ENCODE data around the gene SSPN.

SSPN gene

DNA sequence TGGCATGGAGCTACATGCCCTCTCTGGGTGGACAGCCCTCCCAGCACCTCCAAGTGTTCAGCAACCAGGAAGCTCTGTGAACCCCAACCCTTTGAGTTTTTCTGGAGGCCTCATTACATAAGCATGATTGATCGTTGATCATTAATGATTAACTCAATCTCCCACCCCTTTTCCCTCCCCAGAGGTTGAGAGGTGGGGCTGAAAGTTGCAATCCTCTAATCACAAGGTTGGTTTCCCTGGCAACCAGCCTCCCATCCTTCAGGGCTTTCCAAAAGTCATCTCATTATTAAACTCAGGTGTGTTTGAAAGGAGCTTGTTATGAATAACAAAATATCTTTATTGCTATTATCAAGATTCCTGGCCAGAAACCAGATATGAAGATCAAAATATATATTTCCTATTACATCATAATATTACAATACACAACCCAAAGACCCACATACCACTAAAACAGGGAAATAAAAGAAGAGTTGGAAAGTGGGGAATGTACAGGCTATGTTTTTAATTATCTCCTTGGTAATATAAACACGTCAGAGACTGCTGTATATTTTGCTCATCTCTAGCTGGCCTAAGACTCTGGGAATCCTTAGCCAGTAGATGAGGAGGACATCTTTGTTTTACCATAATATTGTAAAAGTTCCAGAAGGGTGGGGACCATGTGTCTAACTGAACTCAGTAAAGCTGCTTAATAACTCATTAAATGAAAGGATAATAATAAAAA, 73.6 kb downstream of the SSPN start:
- no peak for DNase-seq

DNA sequence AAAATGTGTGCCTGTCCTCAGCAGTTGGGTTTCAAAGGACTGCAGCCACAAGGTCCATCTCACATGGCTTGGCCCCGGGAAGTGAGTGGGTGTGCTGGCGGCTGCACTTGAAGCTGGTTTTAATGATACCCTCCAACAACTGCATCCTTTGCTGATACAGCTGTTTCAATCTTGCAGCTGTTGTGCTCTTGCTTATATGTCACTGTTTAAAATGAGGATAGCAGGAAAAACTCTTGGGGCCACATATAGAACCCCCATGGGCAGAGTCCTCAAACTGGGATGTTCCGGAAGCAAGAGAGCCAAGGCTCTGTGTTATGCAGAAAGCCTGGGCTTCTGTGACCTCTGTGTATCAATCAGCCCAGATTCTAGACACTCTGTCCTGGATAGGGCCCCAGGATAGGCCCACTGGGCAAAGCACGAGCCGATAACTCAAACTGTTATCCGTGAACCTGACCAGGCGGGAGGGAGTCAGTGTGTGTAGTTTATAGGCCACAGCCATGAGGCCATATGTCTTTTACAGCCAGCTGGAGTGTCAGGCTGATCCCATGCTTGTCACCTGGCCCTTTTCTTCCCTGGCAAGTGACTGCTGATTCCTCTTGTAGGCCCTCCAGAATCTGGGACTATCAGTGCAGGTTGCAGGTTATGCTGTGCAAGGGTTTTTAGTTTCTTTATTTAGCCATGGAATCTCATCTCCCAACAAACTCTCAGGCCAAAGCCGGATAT, 74.3 kb downstream of the SSPN start:
- DNase-seq, result no peak

DNA sequence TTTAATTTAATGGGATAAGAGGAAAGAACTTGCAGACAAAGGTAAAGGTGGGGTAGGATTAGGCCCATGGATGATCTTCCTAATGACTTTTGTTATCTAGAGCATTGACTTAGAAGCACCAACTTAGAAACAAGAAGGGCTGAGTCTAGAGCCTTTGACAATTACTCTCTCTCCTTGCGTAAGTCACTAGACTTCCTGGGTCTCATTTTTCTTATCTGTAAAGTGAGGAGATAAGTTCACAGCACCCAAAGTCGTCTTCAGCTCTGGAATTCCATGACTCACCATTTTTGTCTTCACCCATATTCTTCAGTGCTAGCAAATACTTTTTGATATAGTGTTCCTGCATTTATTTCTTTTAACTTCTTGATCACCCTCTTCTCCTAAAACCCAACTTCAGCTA, 75.7 kb downstream of the SSPN start:
- DNase-seq, result no peak

DNA sequence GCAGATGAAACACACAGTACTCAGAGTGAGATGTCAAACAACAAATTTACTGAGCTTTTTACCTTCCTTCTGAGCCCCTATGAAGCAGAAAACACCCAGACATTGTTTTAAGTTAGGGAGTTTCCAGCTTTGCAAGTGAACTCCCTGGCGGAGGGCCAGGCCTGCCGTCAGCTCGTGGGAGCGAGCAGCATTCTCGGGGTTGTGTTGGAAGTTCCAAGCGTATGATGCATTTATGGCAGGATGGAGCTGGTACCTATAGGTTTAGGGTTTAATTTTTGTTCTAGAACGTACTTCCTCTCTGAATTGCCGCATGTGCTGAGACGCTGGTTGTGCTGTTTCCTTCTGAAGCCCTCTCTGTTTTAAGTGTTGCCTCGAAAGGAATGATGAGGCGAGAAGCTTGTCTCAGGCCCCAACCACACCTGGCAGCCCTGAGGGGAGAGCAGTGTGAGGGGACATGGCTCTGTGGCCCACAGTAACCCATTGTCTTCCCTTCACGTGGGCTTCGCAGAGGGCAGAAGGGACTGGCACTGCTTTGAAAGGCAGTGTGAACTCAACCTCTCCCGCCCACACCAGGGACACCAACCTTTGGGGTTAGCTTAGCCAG, 76.6 kb downstream of the SSPN start:
- DNase-seq, result no peak

DNA sequence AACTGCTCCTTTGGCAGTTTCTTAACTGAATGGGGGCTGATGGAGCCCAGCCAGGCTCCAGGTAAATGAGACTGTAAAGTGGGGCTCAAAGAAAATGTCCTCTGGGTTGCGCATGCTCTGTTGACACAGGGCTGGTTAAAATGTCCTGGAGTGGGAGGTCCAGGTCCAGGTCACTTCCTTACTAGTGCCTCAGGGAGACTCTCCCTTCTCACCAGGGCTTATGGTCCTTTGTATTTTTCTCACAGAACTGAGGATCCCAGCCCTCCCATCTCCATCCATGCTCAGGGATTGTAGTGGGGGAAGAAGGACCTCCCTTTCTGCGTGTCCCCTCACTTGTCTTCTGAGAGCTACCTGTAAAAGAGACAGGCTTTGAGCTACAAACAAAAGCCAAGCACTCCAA, 77.5 kb downstream of the SSPN start:
- no peak for DNase-seq

DNA sequence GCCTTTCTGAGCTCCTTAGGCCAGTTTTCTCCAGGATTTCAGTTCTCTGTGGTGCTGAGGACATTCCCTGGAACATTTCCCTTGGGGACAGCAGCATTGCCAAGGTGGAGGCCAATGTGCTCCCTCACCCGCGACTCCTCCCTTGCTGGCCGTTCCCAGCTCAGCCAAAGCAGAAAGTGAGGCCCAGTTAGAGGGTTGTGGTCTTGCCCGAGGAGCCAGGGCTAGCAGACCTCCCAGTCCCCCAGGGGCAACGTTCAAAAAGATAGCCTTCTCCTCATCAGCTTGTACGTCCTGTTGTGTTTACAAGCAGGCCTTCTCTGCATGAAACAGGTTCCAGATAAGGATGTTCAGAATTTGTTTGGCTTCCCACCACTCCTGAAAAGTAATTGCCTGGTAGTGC, 78.4 kb downstream of the SSPN start:
- no peak for DNase-seq

DNA sequence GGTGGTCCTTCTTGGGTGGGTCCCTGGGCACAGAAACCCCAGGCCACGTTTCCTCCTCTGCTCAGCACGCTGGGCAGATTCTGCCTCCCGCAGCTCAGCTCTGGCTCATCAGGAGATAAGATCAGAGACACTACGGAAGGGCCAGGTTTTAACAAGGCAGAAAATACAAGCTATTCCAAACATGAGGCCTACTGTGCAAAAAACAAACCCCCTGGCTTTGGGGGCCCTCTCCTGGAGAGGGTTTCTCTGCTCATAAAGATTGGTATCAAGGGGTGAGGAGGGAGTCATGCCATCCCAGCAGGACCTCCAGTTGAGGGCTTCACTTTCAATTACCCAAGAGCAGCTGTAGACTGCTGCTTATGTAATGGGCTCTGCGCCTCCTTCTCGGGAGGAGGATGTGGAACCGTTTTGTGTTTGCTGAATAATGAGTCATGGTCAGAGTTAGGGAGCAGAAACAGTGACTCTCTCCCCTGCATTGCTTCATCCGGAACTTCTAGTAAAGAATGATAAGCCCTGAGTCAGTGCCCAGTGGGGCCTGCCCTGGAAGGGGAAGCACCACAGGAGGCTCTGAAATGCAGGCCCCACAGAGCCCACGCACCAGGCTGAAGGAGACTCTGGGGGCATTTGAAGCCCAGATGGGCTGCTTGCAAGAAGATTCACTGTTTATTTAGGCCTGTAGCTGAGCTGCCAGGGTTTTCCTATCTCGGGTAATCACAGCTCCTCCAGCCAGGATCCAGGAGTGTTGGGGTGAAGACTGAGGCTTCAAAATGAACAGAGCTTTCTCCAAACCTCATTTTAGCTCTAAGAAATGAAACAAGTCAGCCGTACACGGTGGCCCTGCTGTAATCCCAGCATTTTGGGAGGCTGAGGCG, 79.3 kb downstream of the SSPN start:
- peak; percentile 46 for DNase-seq

DNA sequence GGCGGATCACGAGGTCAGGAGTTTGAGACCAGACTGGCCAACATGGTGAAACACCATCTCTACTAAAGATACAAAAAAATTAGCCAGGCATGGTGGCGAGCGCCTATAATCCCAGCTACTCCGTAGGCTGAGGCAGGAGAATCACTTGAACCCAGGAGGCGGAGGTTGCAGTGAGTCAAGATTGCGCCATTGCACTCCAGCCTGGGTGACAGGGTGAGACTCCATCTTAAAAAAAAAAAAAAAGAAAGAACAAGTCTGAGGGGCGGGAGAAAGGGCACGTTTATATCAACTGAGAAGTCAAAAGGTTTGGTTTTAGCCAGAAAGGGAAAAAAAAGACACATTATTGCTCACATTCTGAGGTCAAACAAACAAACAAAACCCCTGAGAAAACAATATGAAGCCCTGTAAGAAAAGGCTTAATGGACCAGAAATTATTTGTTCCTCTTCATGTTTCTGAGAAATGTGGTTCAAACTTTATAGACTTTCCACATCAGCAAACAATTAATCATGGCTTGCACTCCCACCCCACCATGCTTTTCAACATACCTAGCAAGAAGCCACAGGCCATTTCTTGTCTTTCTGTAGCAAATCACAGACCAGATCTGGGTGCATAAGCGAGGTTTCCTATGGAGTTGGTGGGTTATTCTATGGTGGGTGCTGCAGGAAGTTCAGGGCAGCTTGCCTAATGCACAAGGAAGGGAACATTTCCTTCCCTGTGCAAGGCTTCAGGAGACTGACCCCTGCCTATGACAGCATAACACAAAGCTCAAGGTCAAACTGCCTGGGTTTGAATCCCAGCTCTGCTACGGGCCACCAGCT, 80.1 kb downstream of the SSPN start:
- no peak for DNase-seq

DNA sequence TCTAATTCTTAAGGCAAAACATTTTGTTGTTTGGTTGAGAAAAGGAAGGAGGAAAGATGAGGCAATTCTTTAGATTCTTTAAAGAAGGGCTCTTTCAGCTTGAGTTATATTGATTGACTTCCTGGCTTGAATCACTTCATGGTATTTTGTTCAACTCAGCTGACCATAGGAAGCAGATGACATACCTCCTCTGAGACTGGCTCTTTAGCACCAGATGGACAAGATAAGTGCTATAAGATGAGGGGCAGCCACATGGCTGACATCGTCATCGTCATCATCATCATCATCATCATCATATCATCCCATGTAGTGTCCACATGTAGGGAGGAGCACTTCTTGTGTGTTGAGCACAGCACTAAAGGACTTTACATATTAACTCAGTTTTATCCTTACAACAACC, 81.3 kb downstream of the SSPN start:
- no peak for DNase-seq

DNA sequence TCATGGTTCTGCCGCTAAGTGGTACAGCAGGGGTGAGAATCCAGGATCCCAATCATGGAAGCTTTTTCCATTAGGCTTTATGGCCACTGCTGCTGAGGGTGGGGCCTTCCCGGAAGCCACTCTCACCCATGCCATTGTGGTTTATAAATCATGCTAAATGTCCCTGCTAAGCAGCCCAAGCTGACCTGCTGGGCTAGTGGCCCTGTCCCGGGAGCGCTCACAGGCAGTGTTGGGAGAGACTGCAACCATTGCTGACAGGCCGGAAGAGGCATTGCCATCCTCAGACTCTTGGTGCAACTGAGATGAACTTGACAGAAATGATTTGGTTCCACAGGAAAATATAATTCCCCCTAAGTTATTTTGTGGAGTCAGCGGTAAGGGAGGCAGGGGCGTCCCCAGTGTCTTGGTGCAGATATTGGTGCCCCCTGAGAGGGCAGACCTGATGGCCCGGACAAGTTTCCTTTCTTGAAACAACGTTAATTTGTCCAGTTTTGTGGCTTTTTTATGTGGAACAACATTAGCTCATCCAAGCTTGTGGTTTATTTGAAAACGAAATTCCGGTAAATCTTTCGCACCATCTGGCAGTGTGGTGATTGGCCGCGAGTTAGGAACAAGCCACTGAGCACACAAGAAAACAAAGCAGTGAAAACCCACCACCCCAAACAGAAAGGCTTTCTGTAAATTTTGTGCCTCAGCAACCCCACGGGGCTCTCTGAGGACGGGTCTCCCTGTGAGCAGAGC, 82.3 kb downstream of the SSPN start:
- DNase-seq, result no peak

DNA sequence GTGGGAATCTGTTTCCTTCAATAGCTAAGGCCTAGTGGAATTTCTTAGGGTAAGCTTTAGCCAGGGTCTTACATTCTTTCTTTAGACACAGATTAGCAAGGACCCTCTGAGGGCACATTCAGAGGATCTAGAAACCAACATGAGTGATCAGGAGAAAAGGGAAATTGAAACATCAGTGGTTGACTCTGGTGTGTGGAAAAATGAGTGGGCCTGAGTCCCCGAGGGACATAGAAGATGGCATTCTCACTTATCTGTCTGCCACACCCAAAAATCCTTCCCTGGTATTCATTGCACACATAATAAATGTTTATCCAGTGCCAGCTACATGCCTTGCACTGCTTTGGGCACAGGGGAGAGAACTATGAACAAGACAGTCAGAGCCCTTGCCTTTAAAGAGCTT, 82.9 kb downstream of the SSPN start:
- no peak for DNase-seq

DNA sequence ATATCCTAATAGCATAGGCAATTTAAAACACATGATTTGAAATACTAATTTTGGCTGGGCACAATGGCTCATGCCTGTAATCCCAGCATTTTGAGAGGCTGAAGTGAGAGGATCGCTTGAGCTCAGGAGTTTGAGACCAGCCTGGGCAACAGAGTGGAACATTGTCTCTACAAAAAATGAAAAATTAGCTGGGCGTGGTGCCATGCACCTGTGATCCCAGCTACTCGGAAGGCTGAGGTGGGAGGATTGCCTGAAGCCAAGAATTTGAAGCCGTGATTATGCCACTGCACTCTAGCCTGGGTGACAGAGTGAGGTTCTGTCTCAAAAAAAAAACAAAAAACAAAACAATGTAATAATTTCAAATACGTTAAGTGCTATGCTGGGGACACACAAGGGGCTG, 83.3 kb downstream of the SSPN start:
- no peak for DNase-seq

DNA sequence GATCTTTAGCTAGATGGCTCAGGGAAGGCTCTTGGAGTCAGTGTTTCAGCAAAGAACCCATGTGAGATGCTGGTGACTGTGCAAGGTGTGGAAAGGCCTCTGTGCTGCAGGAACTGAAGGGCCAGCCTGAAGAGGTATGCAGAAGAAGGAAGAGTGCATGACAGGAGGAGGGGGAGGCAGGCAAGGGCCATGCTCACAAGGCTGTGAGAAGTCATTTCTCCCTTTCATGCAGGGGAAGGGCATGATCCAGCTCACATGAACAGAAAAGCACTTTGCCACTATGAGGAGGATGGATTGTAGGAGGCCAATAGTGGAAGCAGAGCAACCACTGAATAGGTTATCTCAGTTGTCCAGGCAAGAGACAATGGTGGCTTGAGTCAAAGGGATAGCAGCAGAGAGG, 83.7 kb downstream of the SSPN start:
- DNase-seq, result no peak

DNA sequence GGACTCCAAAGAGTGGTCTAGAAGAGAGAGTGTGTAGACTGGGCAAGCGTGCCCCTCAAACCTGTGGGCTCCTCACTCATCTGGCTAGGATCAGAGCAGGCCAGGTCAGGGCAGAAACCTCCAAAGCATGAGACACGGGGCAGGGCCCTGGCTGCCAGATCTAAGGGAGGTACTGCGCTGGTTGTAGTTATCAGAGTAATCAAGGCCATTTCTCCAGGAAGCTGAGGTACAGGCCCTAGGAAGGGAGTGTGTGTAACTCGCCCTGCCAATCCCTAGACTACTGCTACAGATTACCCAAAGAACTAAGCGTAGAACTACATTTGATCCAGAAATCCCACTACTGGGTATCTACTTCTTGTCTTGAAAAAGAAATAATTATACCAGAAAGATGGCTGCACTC, 84.5 kb downstream of the SSPN start:
- DNase-seq, result no peak

DNA sequence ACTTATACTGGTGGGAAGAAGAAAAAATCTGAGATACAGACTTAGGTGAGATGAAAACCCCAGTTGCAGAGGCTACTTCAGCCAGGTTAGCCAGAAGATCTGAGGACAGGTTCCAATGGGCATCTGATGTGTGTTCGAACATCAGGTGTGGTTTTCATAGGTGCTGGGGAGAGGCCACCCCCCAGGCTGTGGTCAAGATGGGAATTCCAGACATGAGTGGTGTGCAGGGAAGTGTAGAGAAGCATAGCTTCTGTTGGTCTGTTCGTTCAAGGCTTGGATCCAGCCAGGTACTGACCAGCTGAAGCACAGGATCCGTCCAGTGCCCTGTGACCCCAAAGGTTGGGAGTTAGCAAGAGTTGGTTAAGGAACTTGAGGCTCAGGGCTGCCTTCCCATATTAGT, 85.5 kb downstream of the SSPN start:
- no peak for DNase-seq

DNA sequence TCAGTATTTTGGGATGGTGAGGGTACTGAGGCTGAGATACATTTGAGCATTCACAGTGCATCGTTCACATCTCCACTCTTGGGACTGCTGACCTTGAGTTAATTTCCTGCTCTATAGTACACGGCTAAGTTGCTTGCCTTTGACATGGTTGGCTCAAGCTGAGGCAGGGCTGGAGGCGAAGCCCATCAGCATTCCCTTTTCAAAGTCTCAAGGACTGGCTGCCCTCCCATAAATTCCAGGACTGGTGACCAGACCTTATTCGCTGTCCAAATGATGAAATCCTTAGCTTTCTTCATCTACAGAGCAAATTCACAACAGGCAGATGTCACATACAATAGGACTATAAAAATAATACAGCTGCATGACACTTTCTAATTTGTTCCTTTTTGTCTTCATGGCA, 85.9 kb downstream of the SSPN start:
- no peak for DNase-seq

DNA sequence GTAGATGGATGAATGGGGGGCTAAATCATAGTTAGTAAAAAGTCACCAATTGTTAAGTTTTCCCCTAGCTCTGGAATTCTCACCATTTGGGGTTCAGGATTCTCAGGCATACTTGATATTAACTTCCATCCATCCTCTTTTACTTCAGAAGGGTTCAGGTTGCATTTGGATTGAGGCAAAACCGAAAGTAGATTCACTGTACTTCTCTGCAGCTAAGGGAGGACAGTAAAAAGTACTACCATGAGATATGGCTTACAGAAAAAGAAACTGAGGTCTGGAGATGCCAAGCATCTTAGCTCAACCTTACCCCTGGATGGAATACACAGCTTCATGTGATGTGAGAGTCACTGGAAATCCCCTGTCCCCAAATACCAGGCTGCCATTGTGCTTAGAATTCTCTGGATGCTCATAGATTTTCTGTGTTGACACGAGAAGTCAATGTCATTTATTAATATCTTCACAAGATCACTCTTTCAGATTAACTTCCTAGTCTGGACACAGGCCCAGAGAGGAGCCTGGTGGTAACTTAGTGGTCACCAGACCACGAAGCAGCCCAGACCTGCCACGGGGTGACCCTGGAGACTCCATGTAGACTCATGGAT, 87.1 kb downstream of the SSPN start:
- DNase-seq, result no peak

DNA sequence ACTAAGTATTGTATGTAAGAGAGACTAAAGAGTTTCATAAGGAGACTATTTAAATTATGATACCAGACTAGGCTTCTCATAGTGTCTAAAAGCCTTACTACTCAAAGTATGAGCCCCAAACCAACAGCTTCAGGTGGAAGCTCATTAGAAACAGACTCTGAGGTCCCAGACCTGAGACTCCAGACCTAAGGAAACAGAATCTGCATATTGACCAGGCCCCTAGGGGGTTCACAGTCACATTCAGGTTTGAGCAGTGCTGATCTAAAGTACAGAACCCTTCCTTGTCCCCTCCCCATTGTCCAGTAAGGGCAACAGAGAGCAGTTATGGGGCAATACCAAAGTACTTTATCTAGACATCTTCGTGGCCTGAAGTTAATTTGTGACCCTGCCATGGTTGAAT, 87.7 kb downstream of the SSPN start:
- DNase-seq, result no peak

DNA sequence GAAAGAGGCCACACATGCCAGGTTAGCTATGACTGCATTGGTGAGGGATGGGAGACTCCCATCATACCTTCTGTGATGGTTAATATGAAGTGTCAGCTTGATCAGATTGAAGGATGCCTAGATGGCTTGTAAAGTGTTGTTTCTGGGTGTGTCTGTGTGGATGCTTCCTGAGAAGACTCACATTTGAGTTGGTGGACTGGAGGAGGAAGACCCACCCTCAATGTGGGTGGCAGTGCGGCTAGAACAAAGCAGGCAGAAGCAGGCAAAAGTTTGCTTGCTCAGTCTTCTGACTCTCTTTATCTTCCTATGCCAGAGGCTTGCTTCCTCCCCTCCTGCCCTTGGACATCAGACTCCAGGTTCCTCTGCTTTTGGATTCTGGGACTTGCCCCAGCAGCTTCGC, 88.2 kb downstream of the SSPN start:
- no peak for DNase-seq

DNA sequence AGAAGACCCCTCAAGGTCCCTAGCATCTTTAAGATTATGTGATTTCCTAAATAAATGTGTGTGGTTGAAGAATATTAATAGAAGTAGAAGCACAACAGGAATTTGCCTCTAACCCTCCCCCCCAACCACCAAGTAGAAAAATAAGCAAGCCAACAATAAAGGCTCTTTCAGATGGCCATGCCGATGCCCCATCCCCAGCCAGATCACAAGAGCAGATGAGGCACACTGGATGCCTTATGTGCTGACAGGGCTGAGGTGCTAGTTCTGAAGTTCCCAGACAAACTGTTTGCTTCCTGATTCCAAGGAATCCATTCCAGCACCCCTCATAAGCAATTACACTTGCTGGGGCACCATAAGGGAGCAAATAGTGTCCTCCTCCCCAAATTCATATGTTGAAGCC, 90.0 kb downstream of the SSPN start:
- no peak for DNase-seq

DNA sequence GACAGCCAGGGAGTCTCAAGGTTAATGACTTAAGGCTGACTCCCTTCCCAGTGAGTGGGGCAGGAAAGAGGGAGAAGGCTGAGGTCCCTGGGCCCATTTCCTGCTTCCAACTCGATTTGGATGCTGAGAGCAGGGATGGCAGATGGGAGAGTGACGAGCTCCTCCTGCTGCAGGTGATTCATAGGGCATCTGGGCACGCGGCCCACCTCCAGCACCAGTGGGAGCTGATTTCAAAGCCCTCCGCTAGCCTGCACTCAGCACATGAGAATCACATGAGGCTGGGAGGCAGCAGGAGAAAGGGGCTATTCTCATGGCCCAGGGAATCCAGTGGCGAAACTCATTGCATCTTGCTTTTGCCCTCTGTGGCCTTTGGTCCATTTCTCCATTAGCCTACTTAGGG, 90.8 kb downstream of the SSPN start:
- no peak for DNase-seq

Measured in activated CD4-positive, CD25-positive, alpha-beta regulatory T cell treated with anti-CD3 and anti-CD28 coated beads, Interleukin-2, amount 50 U/mL, for 72 hours (primary cell).